Smooth muscle cell (in vitro differentiated cells): ENCODE results near the gene FNDC11. TPM values are rescaled to one million over a fixed set of nuclear protein-coding genes. Genes with fewer than 3 reads are reported as not detected.

Experiments
- DNase-seq: peaks from one replicate; lab custom pipeline; 2025; ENCODE audit not compliant: unreplicated experiment; lab: John Stamatoyannopoulos, UW
- H2AFZ ChIP-seq: fragments of 200-600 bp; sonication (generic); 2 replicates; pipeline ENCODE4 v1.6.0; 2016; ENCODE audit warnings: antibody characterized with exemption, low read depth, mild to moderate bottlenecking
- H3F3A ChIP-seq: fragments of 200-600 bp; sonication (generic); 2 replicates; pipeline ENCODE4 v1.6.0; 2017; ENCODE audit warnings: antibody characterized with exemption, low read depth
- H3K27ac ChIP-seq: fragments of 200-600 bp; sonication (generic); 2 replicates; pipeline ENCODE4 v1.5.1; 2016; ENCODE audit warnings: low read depth, mild to moderate bottlenecking
- H3K27me3 ChIP-seq: fragments of 200-600 bp; sonication (generic); 2 replicates; pipeline ENCODE4 v1.6.1; 2016; ENCODE audit warnings: low read depth, mild to moderate bottlenecking
- H3K36me3 ChIP-seq: fragments of 200-600 bp; sonication (generic); 2 replicates; pipeline ENCODE4 v1.5.1; 2016; ENCODE audit warnings: low read depth
- H3K4me1 ChIP-seq: fragments of 200-600 bp; sonication (generic); 2 replicates; pipeline ENCODE4 v1.5.1; 2016; ENCODE audit warnings: low read depth
- H3K4me2 ChIP-seq: fragments of 200-600 bp; sonication (generic); 2 replicates; pipeline ENCODE4 v1.6.0; 2016; ENCODE audit warnings: mild to moderate bottlenecking
- H3K4me3 ChIP-seq: fragments of 200-600 bp; sonication (generic); 2 replicates; pipeline ENCODE4 v1.5.1; 2016; ENCODE audit warnings: mild to moderate bottlenecking
- H3K79me2 ChIP-seq: fragments of 200-600 bp; sonication (generic); 2 replicates; pipeline ENCODE4 v1.6.0; 2016; ENCODE audit warnings: low read depth, mild to moderate bottlenecking
- H3K9ac ChIP-seq: fragments of 200-600 bp; sonication (generic); 2 replicates; pipeline ENCODE4 v1.6.0; 2016; ENCODE audit warnings: low read depth
- H3K9me3 ChIP-seq: fragments of 200-600 bp; sonication (generic); replicated peaks from 2 replicates; pipeline ENCODE4 v1.5.1; 2016; ENCODE audit warnings: low read depth
- H4K20me1 ChIP-seq: fragments of 200-600 bp; sonication (generic); 2 replicates; pipeline ENCODE4 v1.6.0; 2016; ENCODE audit warnings: low read depth
- WGBS: methylation state at CpG from one replicate; pipeline ENCODE4 v1.1.7; 2016; ENCODE audit warnings: low lambda C conversion rate; 5-methylcytosine and 5-hydroxymethylcytosine counted together
- polyA plus RNA-seq: library from polyadenylated mRNA; unstranded; fragments of >200 nt; fragmentation: Nextera tagmentation; extraction: Ambion mirVana; gene quantifications from 2 replicates; pipeline ENCODE4 v1.2.1, GENCODE V29; 2016
- total RNA-seq: library from RNA; depleted of rRNA; stranded (reverse); fragments of >200 nt; gene quantifications from 2 replicates; pipeline ENCODE4 v1.2.3, GENCODE V29; 2014
- TF ChIP-seq, protein P1 (sequence below): fragments of 200-600 bp; sonication (generic); IDR thresholded peaks from 2 replicates; pipeline ENCODE4 v1.5.1; 2017; ENCODE audit warnings: borderline replicate concordance, mild to moderate bottlenecking, antibody characterized with exemption; ENCODE audit not compliant: insufficient read depth, poor library complexity, severe bottlenecking

Gene FNDC11
- total and polyA plus RNA-seq, 2 experiments from 2014 or later, result 0.72 to 3.6 TPM

DNA sequence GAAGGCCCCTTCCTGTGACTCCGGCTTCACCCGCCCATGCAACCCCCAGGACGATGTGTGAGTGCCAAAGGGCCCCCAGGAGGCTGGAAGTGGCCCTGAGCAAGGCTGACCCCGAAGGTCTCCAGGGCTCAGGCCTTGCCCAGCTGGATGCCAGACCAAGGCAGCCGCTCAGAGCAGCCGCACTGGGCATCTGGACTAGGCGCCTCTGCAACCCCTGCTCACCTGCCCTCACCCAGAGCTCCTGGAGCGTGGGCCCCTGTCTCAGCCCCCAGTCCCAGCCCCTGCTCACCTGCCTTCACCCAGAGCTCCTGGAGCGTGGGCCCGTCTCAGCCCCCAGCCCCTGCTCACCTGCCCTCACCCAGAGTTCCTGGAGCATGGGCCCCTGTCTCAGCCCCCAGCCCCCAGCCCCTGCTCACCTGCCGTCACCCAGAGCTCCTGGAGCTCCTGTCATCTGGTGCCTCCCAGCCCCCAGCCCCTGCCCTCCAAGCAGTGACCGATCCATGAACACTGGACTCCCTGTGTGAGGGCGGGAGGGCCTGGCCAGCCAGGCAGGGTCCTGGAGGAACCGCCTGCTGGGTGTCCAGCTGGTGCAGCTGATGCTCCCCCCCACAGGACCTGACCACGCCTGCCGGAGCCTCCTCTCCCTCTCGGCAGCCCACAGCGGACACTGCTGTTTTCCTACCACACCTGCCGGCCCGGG is 7.6 kb upstream of the FNDC11 start:
- no peaks in the 10 kb centered on the region for H3K9me3 ChIP-seq
- H3K4me2 ChIP-seq, result no peak overlapping the region
- no peak overlapping the region for H3K9ac ChIP-seq
- DNase-seq, result no peak
- no peaks in the 10 kb centered on the region for H3K36me3 ChIP-seq
- TF ChIP-seq, protein P1, sequence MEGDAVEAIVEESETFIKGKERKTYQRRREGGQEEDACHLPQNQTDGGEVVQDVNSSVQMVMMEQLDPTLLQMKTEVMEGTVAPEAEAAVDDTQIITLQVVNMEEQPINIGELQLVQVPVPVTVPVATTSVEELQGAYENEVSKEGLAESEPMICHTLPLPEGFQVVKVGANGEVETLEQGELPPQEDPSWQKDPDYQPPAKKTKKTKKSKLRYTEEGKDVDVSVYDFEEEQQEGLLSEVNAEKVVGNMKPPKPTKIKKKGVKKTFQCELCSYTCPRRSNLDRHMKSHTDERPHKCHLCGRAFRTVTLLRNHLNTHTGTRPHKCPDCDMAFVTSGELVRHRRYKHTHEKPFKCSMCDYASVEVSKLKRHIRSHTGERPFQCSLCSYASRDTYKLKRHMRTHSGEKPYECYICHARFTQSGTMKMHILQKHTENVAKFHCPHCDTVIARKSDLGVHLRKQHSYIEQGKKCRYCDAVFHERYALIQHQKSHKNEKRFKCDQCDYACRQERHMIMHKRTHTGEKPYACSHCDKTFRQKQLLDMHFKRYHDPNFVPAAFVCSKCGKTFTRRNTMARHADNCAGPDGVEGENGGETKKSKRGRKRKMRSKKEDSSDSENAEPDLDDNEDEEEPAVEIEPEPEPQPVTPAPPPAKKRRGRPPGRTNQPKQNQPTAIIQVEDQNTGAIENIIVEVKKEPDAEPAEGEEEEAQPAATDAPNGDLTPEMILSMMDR, result no peak
- H3K27ac ChIP-seq, result no peak overlapping the region
- 93% methylated on average over 16 of the region's 20 CpGs for WGBS
- no peaks in the 10 kb centered on the region for H3F3A ChIP-seq
- no peak overlapping the region for H2AFZ ChIP-seq
- H3K4me1 ChIP-seq, result no peaks in the 10 kb centered on the region
- no peaks in the 10 kb centered on the region for H3K27me3 ChIP-seq
- no peak overlapping the region for H3K4me3 ChIP-seq
- H4K20me1 ChIP-seq, result no peaks in the 10 kb centered on the region
- H3K79me2 ChIP-seq, result no peaks in the 10 kb centered on the region

DNA sequence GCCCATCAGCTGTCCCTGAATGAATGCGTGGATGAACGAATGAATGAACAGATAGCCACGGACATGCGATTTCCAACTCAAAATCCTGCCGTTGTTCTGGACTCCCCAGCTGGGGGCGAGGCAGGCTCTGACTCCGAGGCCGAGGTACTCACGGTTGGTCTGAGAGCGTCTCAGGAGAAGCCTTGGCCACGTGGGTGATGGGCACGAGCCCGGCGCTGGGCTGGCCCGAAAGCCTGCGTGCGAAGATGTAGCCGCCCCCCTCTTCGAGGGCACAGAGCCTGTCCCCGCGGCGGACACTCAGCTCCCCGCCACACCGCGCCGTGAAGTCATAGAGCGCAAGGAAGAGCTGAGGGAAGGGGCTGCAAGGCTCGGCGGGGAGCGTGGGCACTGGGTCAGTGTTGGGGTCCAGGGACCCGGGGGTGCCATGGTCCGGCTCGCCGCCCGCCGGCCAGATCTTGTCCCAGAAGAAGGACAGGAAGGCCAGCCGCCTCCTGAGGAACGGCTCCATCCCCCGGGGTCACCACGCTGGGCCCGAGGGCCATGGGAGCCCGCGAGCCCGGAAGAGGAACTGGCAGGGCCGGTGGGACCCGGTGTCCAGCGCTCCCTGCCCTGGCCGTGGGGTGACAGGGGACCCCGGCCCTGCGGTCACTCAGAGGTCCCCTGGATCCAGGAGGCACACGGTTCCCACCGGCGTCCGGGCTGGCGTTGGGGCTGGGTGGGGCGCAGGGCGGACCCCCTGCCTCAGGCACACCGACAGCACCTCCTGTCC is 6.8 kb upstream of the FNDC11 start:
- Histone ChIP-seq H3K4me1 (no peaks in the 10 kb centered on the region), H4K20me1 (no peaks in the 10 kb centered on the region), H3K9ac (no peak overlapping the region), H3K9me3 (no peaks in the 10 kb centered on the region), H2AFZ (no peak overlapping the region), H3K36me3 (no peaks in the 10 kb centered on the region), H3K27me3 (no peaks in the 10 kb centered on the region), H3K4me3 (no peak overlapping the region), H3K4me2 (no peak overlapping the region), H3F3A (no peaks in the 10 kb centered on the region), H3K27ac (no peak overlapping the region), H3K79me2 (no peaks in the 10 kb centered on the region)
- DNase-seq, result no peak
- 84% methylated on average over 56 of the region's 58 CpGs for WGBS
- TF ChIP-seq, protein P1, result no peak

DNA sequence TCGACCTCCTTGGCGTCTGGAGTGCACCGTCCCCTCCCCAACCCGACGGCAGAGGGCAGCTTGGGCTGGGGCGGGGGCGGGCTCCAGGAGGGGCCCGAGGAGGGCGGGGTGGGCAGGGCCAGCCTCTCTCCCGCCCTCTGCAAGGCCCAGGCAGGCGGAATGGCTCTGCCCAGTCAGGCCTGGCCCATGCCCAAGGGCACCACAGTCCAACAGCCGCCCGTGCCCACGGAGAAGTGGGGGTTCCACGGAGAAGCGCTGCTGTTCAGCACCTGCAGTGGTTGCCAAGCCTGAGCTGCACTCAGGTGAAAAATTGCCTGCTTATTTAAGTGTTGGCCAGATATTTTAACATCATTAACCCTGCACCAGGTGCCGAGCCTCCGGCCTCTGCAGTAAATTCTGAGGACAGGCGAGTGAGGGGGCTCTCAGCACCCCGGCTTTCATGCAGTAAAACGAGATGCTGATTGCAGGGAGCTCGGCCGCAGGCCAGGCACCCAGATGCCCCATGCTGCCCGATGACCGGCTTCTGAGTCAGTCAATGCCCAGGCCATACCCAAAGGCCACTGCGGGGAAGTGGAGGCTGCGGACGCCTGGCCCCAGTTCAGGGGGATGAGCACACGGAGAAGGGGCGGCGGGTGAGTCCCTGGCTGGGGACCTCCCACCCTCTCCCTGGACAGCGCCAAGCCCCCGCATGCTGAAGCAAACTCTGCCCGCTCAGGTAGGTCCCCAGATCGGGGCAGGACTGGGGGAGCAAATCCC is 6.1 kb upstream of the FNDC11 start, which contains the start of gene SRMS:
Gene SRMS, minus strand, starts transcription at position 25 of the 756 bp plus-strand sequence. CDS start 286 bp downstream, outside the sequence.
- peaks cover 7% of the 10 kb centered on the region for H3F3A ChIP-seq
- 69% methylated on average over 28 of the region's 35 CpGs for WGBS

More for the DNA sequence above, 6.1 kb upstream of the FNDC11 start, which contains the start of gene SRMS:
- DNase-seq, result no peak
- Histone ChIP-seq H3K79me2 (no peaks in the 10 kb centered on the region), H3K4me2 (no peak within 1 kb of the TSS), H3K9ac (no peak within 1 kb of the TSS), H4K20me1 (no peaks in the 10 kb centered on the region), H2AFZ (no peak within 1 kb of the TSS), H3K27me3 (no peaks in the 10 kb centered on the region), H3K4me3 (no peak within 1 kb of the TSS), H3K36me3 (no peaks in the 10 kb centered on the region), H3K9me3 (no peaks in the 10 kb centered on the region), H3K4me1 (no peaks in the 10 kb centered on the region), H3K27ac (no peak within 1 kb of the TSS)
- TF ChIP-seq, protein P1, result no peak
